HL-60 (cell line): ENCODE data around the gene HOXD13.

Experiments
- POLR2AphosphoS5 ChIP-seq: IDR thresholded peaks from 2 replicates; pipeline ENCODE4 v1.6.1; 2012; ENCODE audit warnings: low read depth
- TF ChIP-seq, protein P1 (sequence below): IDR thresholded peaks from one replicate; pipeline ENCODE4 v1.5.1; 2011; ENCODE audit warnings: low read length, control low read depth, inconsistent platforms; ENCODE audit not compliant: insufficient read depth

DNA sequence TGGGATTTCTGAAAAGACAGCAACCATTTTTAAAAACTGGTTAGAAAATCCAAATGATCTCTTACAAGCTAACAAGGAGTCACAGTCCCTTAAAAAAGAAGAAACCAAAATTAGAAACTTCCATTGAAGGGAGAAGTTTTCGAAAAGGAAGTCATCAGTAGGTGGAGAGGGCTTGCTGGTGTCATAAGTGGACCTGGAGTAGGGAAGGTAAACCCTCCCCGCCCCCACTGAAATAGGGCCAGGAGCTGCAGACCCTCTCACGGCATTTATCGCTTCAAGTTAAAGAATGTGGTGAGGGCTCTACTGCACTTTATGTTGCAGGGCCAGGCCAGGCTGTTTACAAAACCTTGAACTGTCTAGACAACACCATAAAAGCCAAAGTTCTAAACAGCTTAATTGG, 17.4 kb downstream of the HOXD13 start:
- TF ChIP-seq, protein P1, sequence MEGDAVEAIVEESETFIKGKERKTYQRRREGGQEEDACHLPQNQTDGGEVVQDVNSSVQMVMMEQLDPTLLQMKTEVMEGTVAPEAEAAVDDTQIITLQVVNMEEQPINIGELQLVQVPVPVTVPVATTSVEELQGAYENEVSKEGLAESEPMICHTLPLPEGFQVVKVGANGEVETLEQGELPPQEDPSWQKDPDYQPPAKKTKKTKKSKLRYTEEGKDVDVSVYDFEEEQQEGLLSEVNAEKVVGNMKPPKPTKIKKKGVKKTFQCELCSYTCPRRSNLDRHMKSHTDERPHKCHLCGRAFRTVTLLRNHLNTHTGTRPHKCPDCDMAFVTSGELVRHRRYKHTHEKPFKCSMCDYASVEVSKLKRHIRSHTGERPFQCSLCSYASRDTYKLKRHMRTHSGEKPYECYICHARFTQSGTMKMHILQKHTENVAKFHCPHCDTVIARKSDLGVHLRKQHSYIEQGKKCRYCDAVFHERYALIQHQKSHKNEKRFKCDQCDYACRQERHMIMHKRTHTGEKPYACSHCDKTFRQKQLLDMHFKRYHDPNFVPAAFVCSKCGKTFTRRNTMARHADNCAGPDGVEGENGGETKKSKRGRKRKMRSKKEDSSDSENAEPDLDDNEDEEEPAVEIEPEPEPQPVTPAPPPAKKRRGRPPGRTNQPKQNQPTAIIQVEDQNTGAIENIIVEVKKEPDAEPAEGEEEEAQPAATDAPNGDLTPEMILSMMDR, result no peak
- TF ChIP-seq POLR2AphosphoS5, result no peak
